Osteoblast (primary cell): Measurements from ENCODE around the gene SEPTIN5. TPM values are rescaled to one million over a fixed set of nuclear protein-coding genes. Genes with fewer than 3 reads are reported as not detected.
A peak's percentile ranks its signal among the peaks of the same experiment; 100 is the strongest.

ENCODE experiments used
- DNase-seq: peaks from one replicate; pipeline ENCODE4 v3.0.0; 2011; ENCODE audit warnings: low spot score, mixed read lengths; ENCODE audit not compliant: insufficient read length; ENCODE audit errors: missing footprints
- H2AFZ ChIP-seq: 2 replicates; pipeline ENCODE4 v1.6.0; 2011; ENCODE audit warnings: mild to moderate bottlenecking, low read length
- H3K27ac ChIP-seq: 2 replicates; pipeline ENCODE4 v1.5.1; 2011; ENCODE audit warnings: mild to moderate bottlenecking, low read depth, low read length, moderate library complexity
- H3K27me3 ChIP-seq: 2 replicates; pipeline ENCODE4 v1.6.0; 2012; ENCODE audit warnings: mild to moderate bottlenecking, control low read depth, inconsistent platforms, low read length, moderate library complexity; ENCODE audit not compliant: insufficient read depth
- H3K36me3 ChIP-seq: 2 replicates; pipeline ENCODE4 v1.5.1; 2011; ENCODE audit warnings: mild to moderate bottlenecking, low read length, control low read depth, moderate library complexity; ENCODE audit not compliant: insufficient read depth
- H3K4me1 ChIP-seq: 2 replicates; pipeline ENCODE4 v1.5.1; 2011; ENCODE audit warnings: mild to moderate bottlenecking, low read length, control low read depth, moderate library complexity; ENCODE audit not compliant: insufficient read depth
- H3K4me2 ChIP-seq: 2 replicates; pipeline ENCODE4 v1.6.0; 2011; ENCODE audit warnings: mild to moderate bottlenecking, low read length; ENCODE audit not compliant: insufficient read depth
- H3K4me3 ChIP-seq: fragments of 200-600 bp; sonication (generic); 3 replicates; pipeline ENCODE4 v1.5.1; 2012; ENCODE audit warnings: mild to moderate bottlenecking, low read length, inconsistent platforms; ENCODE audit not compliant: insufficient read depth
- H3K79me2 ChIP-seq: 2 replicates; pipeline ENCODE4 v1.6.0; 2012; ENCODE audit warnings: mild to moderate bottlenecking, low read length, control low read depth, inconsistent platforms; ENCODE audit not compliant: insufficient read depth
- H3K9me3 ChIP-seq: 2 replicates; pipeline ENCODE4 v1.5.1; 2011; ENCODE audit warnings: low read depth, low read length, control low read depth
- H4K20me1 ChIP-seq: 2 replicates; pipeline ENCODE4 v1.6.0; 2012; ENCODE audit warnings: mild to moderate bottlenecking, low read length, control low read depth; ENCODE audit not compliant: insufficient read depth
- total RNA-seq: library from RNA; depleted of rRNA; stranded (reverse); fragments of >200 nt; gene quantifications from 2 replicates; pipeline ENCODE4 v1.2.3, GENCODE V29; 2012
- TF ChIP-seq, protein P1 (sequence below): IDR thresholded peaks from 2 replicates; pipeline ENCODE4 v1.5.1; 2011; ENCODE audit warnings: mild to moderate bottlenecking, low read depth, low read length, moderate library complexity; ENCODE audit errors: extremely low read depth

The SEPTIN5 gene
- total RNA-seq, 1 donor, result 14.5 TPM

DNA sequence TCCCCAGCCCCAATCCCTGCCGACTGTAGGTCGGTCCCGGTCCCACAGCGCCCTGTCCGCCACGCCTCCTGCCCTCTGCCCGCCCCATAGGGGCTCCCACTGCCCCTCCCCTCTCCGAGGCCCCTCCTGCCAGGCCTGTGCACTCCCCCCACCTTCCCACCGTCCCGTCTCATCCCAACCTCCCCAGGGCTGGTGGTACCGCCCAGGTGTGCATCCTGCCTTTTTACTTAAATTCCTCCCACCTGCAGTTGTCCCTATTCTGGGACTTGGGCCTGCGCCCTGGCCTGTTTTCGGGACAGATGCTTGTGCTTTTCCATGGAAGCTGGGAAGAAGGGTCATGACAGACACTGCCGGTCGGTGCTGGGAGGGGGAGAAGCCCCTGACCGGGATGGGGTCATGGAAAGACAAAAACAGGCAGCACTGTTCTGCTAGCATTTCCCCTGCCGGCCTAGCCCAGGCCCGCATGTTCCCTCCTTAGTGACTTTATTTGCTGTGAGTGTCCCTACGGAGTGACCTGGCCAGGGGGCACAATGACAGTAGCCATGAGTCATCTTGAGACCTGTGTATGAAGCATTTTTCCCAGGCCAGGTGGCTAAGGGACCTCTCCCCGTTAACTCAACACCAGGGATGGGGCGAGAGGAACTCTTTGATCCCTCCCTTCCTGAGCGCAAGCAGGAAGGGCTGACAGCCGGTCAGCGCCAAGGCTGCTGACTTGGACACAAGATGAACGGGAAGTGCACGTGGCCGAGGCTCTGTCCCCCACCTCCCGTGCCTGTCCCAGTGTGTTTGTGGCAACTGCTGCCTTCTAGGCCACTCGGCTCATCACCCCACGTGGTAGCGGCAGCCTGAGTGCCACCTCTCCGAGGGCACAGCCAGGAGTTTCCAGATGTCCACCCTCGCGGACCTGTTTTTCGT, 53.4 kb downstream of the SEPTIN5 start:
- peaks cover 4% of the 10 kb centered on the region for H4K20me1 ChIP-seq
- no peaks in the 10 kb centered on the region for H3K4me1 ChIP-seq
- H3K27me3 ChIP-seq, result peaks cover 26% of the 10 kb centered on the region
- TF ChIP-seq, protein P1, sequence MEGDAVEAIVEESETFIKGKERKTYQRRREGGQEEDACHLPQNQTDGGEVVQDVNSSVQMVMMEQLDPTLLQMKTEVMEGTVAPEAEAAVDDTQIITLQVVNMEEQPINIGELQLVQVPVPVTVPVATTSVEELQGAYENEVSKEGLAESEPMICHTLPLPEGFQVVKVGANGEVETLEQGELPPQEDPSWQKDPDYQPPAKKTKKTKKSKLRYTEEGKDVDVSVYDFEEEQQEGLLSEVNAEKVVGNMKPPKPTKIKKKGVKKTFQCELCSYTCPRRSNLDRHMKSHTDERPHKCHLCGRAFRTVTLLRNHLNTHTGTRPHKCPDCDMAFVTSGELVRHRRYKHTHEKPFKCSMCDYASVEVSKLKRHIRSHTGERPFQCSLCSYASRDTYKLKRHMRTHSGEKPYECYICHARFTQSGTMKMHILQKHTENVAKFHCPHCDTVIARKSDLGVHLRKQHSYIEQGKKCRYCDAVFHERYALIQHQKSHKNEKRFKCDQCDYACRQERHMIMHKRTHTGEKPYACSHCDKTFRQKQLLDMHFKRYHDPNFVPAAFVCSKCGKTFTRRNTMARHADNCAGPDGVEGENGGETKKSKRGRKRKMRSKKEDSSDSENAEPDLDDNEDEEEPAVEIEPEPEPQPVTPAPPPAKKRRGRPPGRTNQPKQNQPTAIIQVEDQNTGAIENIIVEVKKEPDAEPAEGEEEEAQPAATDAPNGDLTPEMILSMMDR, result no peak
- H3K27ac ChIP-seq, result no peak overlapping the region
- no peaks in the 10 kb centered on the region for H3K9me3 ChIP-seq
- no peak overlapping the region for H2AFZ ChIP-seq
- no peaks in the 10 kb centered on the region for H3K36me3 ChIP-seq
- peak; percentile 82 for DNase-seq
- H3K79me2 ChIP-seq, result no peaks in the 10 kb centered on the region
- H3K4me2 ChIP-seq, result no peak overlapping the region
- H3K4me3 ChIP-seq, result no peak overlapping the region

DNA sequence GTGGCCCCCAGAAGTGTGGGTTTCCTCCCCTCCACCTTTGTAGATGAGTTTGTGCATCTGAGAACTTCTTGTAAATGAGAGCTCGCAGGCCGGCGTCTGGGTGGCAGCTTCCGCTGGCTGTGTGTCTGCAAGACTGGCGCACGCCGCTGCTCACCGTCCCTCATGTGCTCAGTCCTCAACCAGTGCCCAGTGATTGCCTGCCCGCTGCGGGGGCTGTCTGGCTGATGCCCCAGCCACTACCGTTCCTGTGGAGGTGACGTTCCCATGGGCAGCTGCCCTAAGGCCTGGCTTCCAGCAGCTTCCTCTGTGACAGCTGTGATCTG, 55.1 kb downstream of the SEPTIN5 start:
- H2AFZ ChIP-seq, result no peak overlapping the region
- H3K79me2 ChIP-seq, result no peaks in the 10 kb centered on the region
- H4K20me1 ChIP-seq, result peaks cover 4% of the 10 kb centered on the region
- H3K9me3 ChIP-seq, result no peaks in the 10 kb centered on the region
- DNase-seq, result peak; percentile 79
- H3K27ac ChIP-seq, result no peak overlapping the region
- no peak overlapping the region for H3K4me2 ChIP-seq
- TF ChIP-seq, protein P1, result no peak
- no peaks in the 10 kb centered on the region for H3K4me1 ChIP-seq
- no peaks in the 10 kb centered on the region for H3K36me3 ChIP-seq
- H3K27me3 ChIP-seq, result peaks cover 29% of the 10 kb centered on the region
- no peak overlapping the region for H3K4me3 ChIP-seq

DNA sequence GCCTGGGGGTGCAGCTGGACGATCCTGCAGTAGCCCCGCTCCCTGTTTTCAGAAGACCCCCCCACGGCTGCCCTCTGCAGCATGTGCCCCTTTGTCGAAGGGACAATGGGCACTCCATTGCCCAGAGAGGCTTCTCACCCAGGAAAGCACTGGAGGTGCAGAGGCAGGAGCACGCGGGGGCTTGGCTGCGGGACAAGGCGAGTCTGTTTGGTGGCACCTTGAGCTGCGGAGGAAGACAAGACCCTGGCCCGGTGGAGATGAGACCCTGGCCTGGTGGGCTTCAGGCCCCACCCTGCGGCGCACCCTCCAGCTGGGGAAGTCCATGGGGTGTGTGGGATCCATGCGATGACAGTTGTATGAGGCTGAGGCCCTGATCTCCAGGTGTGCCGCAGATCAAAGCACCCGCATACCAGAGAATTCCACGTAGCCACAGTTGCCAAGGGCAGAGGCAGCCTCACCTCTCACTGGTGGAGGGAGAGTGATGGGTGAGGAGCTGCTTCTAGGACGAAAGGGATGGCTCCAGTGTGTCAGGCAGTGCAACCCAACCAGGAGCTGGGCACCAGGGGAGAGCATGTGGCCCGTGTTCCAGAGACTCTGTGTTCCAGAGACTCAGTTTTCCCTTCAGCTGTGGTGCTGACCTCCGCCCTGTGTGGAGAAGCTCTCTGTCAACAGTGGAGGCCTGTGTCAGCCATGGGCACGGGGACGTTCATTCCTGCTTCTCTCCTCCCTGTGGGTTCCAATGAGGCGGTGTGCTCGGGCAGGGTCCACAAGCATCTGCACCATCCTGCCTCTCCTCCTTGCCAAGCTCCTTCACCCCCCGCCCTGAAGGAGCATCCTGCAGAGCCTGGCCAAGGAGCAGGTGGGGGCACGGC, 56.3 kb downstream of the SEPTIN5 start:
- no peak overlapping the region for H2AFZ ChIP-seq
- DNase-seq, result peak; percentile 73
- H3K36me3 ChIP-seq, result no peaks in the 10 kb centered on the region
- TF ChIP-seq, protein P1, result no peak
- no peaks in the 10 kb centered on the region for H3K9me3 ChIP-seq
- peaks cover 20% of the 10 kb centered on the region for H3K27me3 ChIP-seq
- H3K79me2 ChIP-seq, result no peaks in the 10 kb centered on the region
- H3K27ac ChIP-seq, result no peak overlapping the region
- no peak overlapping the region for H3K4me2 ChIP-seq
- no peaks in the 10 kb centered on the region for H3K4me1 ChIP-seq
- no peak overlapping the region for H3K4me3 ChIP-seq
- peaks cover 4% of the 10 kb centered on the region for H4K20me1 ChIP-seq

- TF ChIP-seq, protein P1, result no peak
- H3K9me3 ChIP-seq, result no peaks in the 10 kb centered on the region
- no peak for DNase-seq
- no peaks in the 10 kb centered on the region for H3K36me3 ChIP-seq
- H3K4me3 ChIP-seq, result no peak overlapping the region
- no peak overlapping the region for H3K4me2 ChIP-seq
- H3K27ac ChIP-seq, result no peak overlapping the region
- H3K4me1 ChIP-seq, result no peaks in the 10 kb centered on the region
- H2AFZ ChIP-seq, result no peak overlapping the region
- no peaks in the 10 kb centered on the region for H3K79me2 ChIP-seq
- H4K20me1 ChIP-seq, result peaks cover 4% of the 10 kb centered on the region
- H3K27me3 ChIP-seq, result peaks cover 10% of the 10 kb centered on the region
Measured at GRCh38 chr22:19772422-19772672, 58.0 kb downstream of the SEPTIN5 start.
